HG03103 (cell line): Measurements from ENCODE around the gene DTD1.
A peak's percentile ranks its signal among the peaks of the same experiment; 100 is the strongest.

Experiments used
- ATAC-seq: cut with Tn5 transposase; IDR thresholded peaks from one replicate; pipeline ENCODE4 v1.9.1; 2021; ENCODE audit warnings: low read depth; ENCODE audit not compliant: unreplicated experiment

The DTD1 gene

DNA sequence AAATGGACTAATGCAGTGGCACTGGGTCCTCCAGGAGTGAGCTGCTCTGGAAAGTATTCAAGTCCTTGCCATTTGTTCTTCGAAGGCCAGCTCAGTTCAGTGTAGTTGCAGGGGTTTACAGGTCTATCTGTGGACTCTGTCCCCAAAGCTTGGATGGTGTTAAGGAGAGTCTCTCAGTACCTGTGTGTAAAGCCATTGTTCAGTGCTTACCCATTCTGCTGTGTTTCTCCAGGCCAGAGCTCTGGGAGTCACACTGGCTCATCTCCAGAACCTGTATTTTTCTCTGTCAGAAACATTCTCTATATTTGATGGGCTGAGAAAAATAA is 66.6 kb downstream of the DTD1 start:
- no peak for ATAC-seq

DNA sequence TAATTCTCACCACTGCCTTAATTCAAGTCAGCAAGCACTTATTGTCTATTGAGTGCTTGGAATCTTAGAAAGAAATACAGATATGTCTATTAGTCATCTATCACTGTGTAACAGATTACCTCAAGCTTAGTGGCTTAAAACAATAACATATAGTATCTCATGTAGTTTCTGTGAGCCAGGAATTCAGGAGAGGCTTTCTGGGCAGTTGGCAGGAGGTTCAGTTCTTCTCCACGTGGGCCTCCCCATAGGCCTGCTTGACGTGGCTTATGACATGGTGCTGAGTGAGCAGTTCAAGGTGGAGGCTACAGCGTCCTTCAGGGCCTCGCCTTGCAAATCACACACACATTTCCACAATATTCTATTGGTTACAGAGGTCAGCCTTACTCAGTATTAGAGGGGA is 69.7 kb downstream of the DTD1 start:
- ATAC-seq = no peak

DNA sequence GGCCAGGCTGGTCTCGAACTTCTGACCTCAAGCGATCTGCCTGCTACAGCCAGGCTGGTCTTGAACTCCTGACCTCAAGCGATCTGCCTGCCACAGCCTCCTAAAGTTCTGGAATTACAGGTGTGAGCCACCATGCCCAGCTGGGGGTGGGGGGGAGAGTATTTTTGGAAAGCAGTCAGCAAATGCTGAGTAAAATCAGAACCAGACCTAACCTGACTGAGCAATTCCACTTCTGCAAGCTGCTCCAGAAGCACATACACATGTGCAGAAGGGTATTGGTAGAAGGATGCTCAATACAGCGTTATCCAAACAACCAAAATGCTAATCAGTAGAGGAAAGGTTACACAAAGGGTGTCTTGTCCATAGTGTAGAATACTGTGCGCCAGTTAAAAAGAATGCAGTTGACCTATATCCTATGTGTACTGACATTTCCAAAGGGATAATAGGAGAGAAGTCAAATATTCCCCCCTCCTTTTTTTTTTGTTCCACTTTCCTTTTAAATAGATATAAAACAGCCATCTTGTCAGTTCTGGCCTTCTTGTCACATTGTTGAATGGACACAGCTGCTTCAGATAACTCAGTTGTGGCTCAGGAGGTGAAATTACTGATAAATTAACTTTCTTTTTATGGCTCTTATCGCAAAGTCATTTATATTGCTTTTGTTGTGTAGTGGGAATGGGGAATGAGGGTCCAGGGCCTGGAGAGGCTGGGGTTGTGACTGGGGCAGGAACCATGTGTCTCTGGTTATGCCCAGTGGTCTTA is 74.6 kb downstream of the DTD1 start:
- peak; percentile 62 for ATAC-seq

GRCh38 chr20:18663932-18664331 is 76.1 kb downstream of the DTD1 start:
- ATAC-seq = no peak

GRCh38 chr20:18665135-18665534 is 77.3 kb downstream of the DTD1 start:
- no peak for ATAC-seq

GRCh38 chr20:18666803-18667415 is 79.1 kb downstream of the DTD1 start:
- ATAC-seq = no peak

DNA sequence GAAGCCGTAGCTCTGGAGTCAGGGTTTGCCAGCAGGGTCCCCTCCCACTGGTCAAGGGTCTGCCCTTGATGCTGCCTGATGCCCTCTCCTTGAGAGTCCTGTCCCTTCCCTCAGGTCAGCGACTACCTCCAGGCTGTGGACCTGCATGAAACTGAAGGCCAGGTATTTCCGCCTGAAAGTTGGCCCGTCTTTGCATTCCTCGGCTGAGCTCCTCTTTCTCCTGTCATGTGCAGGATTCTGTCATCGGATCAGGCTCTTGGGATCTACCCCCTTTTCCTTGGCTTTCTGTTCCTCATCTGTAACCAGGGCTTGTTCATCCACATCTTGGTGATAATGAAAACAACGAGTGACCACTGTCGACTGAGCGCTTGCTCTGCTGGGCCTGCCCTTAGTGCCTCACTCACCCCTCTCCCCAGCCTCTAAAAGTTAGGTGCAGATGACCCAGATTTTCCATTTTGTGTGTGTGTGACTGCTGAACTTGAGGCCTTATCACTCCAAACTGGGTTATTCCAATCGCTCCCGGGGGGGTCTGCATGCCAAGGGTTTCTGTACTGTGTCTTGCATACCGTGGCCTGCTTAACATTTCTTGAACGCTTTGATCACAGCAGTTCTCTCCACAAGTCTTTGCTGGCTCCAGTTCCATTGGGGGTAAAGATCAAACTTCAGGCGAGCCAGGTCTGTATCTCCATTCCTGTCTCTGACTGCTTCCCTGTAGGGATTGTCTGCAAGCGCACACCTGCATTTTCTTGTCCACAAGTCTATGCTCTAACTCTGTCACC is 81.6 kb downstream of the DTD1 start:
- ATAC-seq = no peak

- ATAC-seq = no peak
Measured at GRCh38 chr20:18671203-18671710, 83.4 kb downstream of the DTD1 start.

- no peak for ATAC-seq
Measured at GRCh38 chr20:18672834-18673233, 85.0 kb downstream of the DTD1 start.

DNA sequence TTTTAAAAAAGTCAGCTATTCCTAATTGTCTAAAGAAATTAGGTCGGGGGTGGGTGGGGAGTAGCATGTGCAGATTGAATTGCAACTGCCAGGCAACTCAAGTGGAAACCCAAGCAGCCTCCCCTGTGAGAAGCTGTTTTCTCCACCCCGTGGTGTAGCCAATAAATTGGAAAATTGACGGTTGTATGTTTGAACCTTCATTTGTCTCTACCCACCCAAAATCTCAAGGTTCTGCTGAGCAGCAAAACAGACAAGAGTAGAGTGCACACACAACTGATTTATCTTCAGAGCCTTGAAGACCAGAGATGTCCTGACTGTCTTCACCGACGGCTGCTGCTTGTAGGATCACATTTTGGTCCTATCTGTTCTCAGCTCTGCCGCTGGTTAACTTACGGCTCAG is 88.5 kb downstream of the DTD1 start:
- ATAC-seq = no peak

GRCh38 chr20:18677126-18677525 is 89.3 kb downstream of the DTD1 start:
- no peak for ATAC-seq

GRCh38 chr20:18678549-18679419 is 90.9 kb downstream of the DTD1 start:
- ATAC-seq = no peak

DNA sequence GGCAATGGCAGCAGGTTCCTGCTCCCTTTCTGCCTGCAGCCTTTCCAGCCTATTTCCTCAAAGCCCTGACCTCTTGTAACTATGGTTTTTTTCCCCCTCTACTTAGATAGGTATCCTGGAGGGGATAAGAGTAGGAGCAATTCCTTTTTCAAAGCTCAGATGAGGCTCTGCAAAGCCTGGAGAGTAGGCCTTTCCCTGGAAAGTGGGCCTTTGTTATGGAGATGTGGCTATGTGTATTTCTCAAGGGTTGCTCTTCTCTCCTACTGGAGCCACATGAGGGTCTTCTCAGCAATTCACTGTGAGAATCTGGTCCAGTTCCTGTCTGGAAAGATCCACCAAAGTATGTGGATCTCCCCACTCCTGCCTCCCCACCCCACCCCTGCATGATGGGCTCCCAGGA is 96.0 kb downstream of the DTD1 start:
- no peak for ATAC-seq

- no peak for ATAC-seq
Measured at GRCh38 chr20:18684775-18685174, 96.9 kb downstream of the DTD1 start.

GRCh38 chr20:18685406-18685805 is 97.6 kb downstream of the DTD1 start:
- ATAC-seq = no peak

DNA sequence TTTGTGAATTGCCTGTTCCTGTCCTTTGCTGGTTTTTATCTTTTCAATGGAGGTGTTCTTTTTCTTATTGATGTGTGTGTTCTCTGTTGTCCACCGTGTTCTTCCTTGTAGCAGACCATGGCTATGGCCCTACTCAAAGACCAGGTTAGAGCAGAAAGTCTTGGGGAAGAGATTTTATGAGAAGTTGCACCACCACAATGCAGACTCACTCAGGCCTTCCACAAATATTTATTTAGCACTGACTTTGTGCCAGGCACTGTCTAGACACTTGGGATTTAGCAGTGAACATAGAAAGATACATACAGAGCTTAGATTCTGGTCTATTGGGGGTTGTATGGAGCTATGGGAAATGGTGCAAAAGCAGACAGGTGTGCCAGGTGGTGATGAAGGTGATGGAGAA is 98.8 kb downstream of the DTD1 start:
- no peak for ATAC-seq

- ATAC-seq = no peak
Measured at GRCh38 chr20:18688676-18689075, 100.8 kb downstream of the DTD1 start.

GRCh38 chr20:18689557-18689956 is 101.7 kb downstream of the DTD1 start:
- no peak for ATAC-seq

DNA sequence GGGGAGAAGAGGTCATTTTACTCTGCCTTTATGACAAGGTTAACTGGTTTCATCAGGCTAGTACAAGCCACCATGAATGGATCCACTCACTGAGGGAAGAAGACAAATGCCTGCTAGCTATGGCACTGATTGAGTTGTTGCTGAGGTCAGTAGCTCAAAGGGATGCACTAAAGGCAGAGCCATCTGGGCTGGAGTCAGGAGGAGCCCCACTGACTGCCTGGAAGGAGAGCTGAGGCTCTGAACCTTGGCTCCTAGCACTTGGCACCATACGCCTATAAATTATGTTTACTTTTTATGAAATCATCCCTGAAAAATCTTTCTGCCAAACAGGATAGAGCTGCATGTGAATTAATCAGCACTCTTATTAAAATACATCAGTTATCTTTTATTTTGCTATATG is 104.6 kb downstream of the DTD1 start:
- ATAC-seq = no peak

GRCh38 chr20:18694071-18694470 is 106.2 kb downstream of the DTD1 start:
- no peak for ATAC-seq

DNA sequence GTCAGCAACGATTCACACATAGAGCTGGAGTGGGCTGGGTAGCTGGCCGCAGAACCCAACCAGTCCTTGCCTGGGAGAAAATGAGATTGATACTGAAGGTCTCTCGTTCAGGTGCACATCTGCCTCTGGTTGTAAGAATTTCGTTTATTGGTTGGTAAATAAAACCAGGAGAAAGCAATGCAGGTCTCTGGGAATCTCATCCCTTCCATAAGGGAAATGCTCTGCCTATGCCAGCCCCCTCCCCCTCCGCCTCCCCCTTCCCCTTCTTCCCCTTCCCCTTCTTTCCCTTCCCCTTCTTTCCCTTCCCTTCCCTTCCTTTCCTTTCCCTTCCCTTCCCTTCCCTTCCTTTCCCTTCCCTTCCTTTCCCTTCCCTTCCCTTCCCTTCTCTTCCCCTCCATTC is 107.3 kb downstream of the DTD1 start:
- ATAC-seq = no peak
